ENCODE data around the gene TMEM145. TPM values are rescaled to one million over a fixed set of nuclear protein-coding genes. Genes with fewer than 3 reads are reported as not detected.
A peak's percentile ranks its signal among the peaks of the same experiment; 100 is the strongest.

The TMEM145 gene
- total and polyA plus RNA-seq, 3 experiments from 2014 or later: 0.15 TPM; not detected in 2

- Mint-ChIP-seq H3K4me1 (no peaks in the 10 kb centered on the region), H3K36me3 (peaks cover 0 to 32% (median 2%) of the 10 kb centered on the region in 3 donors), H3K4me3 (no peak overlapping the region), H3K27ac (no peak overlapping the region), H3K27me3 (no peaks in the 10 kb centered on the region), H3K9me3 (no peaks in the 10 kb centered on the region)
- H3K36me3 ChIP-seq (ENCODE audit: insufficient read depth, low read length): no peaks in the 10 kb centered on the region
- H3K27me3 ChIP-seq (ENCODE audit: insufficient read depth, low read length, poor library complexity, severe bottlenecking): no peaks in the 10 kb centered on the region
- H3K4me3 ChIP-seq (ENCODE audit: low read length): no peak overlapping the region
- no peak for DNase-seq
- H3K9me3 ChIP-seq (ENCODE audit: low read length): no peaks in the 10 kb centered on the region
- no peaks in the 10 kb centered on the region for H3K4me1 ChIP-seq (ENCODE audit: insufficient read depth, low read length)
- ChIA-PET CTCF (interaction anchor here (1.0 kb wide), 1 partner anchor 30 kb away, joined by 3 read pairs; no protein-coding TSS in a partner anchor), POLR2A (no interaction called here)
- H3K27ac ChIP-seq (ENCODE audit: low read depth, low read length): no peak overlapping the region
Measured at GRCh38 chr19:42357290-42357689, 44.2 kb downstream of the TMEM145 start.

GRCh38 chr19:42360787-42361544 lies 47.9 kb downstream of the TMEM145 start:
- no peak overlapping the region for H3K27ac Mint-ChIP-seq
- H3K27me3 Mint-ChIP-seq: no peaks in the 10 kb centered on the region
- Histone ChIP-seq H3K4me3 (ENCODE audit: low read length) (no peak overlapping the region), H3K27ac (ENCODE audit: low read depth, low read length) (no peak overlapping the region), H3K27me3 (ENCODE audit: insufficient read depth, low read length, poor library complexity, severe bottlenecking) (no peaks in the 10 kb centered on the region), H3K36me3 (ENCODE audit: insufficient read depth, low read length) (no peaks in the 10 kb centered on the region), H3K4me1 (ENCODE audit: insufficient read depth, low read length) (no peaks in the 10 kb centered on the region), H3K9me3 (ENCODE audit: low read length) (no peaks in the 10 kb centered on the region)
- ChIA-PET POLR2A (no interaction called here), CTCF (no interaction called here)
- no peaks in the 10 kb centered on the region for H3K4me1 Mint-ChIP-seq
- peaks cover 4 to 34% (median 5%) of the 10 kb centered on the region in 3 donors for H3K36me3 Mint-ChIP-seq
- H3K9me3 Mint-ChIP-seq: no peaks in the 10 kb centered on the region
- H3K4me3 Mint-ChIP-seq: no peak overlapping the region
- no peak for DNase-seq

DNA sequence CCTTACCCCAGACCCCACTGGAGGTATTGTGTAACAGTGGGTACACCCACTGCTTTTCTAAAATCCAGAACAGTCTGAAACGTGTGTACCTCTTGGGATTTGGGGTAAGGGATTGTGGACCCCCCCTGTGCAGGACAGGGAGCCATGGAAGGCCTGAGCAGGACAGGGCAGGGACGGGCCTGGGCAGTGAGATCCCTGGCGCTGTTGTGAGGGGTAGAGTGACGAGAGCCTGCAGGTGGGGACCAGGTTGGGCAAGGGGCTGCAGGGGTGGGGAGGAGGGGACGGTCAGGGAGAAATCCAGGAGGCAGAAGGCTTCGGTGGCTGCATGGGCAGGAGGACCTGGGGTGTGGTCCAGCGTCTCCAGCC lies 48.4 kb downstream of the TMEM145 start:
- Mint-ChIP-seq H3K36me3 (peaks cover 4 to 31% (median 5%) of the 10 kb centered on the region in 3 donors), H3K27me3 (no peaks in the 10 kb centered on the region), H3K9me3 (no peaks in the 10 kb centered on the region), H3K4me3 (no peak overlapping the region), H3K27ac (no peak overlapping the region), H3K4me1 (no peaks in the 10 kb centered on the region)
- ChIA-PET CTCF (no interaction called here), POLR2A (no interaction called here)
- no peak overlapping the region for H3K27ac ChIP-seq (ENCODE audit: low read depth, low read length)
- H3K4me1 ChIP-seq (ENCODE audit: insufficient read depth, low read length): no peaks in the 10 kb centered on the region
- no peaks in the 10 kb centered on the region for H3K9me3 ChIP-seq (ENCODE audit: low read length)
- H3K27me3 ChIP-seq (ENCODE audit: insufficient read depth, low read length, poor library complexity, severe bottlenecking): no peaks in the 10 kb centered on the region
- no peak for DNase-seq
- H3K4me3 ChIP-seq (ENCODE audit: low read length): no peak overlapping the region
- no peaks in the 10 kb centered on the region for H3K36me3 ChIP-seq (ENCODE audit: insufficient read depth, low read length)

GRCh38 chr19:42362342-42362741 lies 49.2 kb downstream of the TMEM145 start:
- H3K9me3 ChIP-seq (ENCODE audit: low read length): no peaks in the 10 kb centered on the region
- Mint-ChIP-seq H3K9me3 (no peaks in the 10 kb centered on the region), H3K4me3 (no peak overlapping the region), H3K27ac (peak overlapping the region in 1 of 8 donors; percentile 22), H3K4me1 (no peaks in the 10 kb centered on the region), H3K36me3 (peaks cover 4 to 31% (median 5%) of the 10 kb centered on the region in 3 donors), H3K27me3 (no peaks in the 10 kb centered on the region)
- H3K36me3 ChIP-seq (ENCODE audit: insufficient read depth, low read length): no peaks in the 10 kb centered on the region
- H3K4me1 ChIP-seq (ENCODE audit: insufficient read depth, low read length): no peaks in the 10 kb centered on the region
- no peak overlapping the region for H3K27ac ChIP-seq (ENCODE audit: low read depth, low read length)
- no peaks in the 10 kb centered on the region for H3K27me3 ChIP-seq (ENCODE audit: insufficient read depth, low read length, poor library complexity, severe bottlenecking)
- no peak for DNase-seq
- H3K4me3 ChIP-seq (ENCODE audit: low read length): no peak overlapping the region
- CTCF ChIA-PET: no interaction called here
- POLR2A ChIA-PET: no interaction called here

GRCh38 chr19:42362891-42363440 lies 49.9 kb downstream of the TMEM145 start:
- ChIA-PET POLR2A (no interaction called here), CTCF (no interaction called here)
- Histone ChIP-seq H3K27ac (ENCODE audit: low read depth, low read length) (no peak overlapping the region), H3K36me3 (ENCODE audit: insufficient read depth, low read length) (no peaks in the 10 kb centered on the region), H3K4me1 (ENCODE audit: insufficient read depth, low read length) (no peaks in the 10 kb centered on the region), H3K4me3 (ENCODE audit: low read length) (no peak overlapping the region), H3K27me3 (ENCODE audit: insufficient read depth, low read length, poor library complexity, severe bottlenecking) (no peaks in the 10 kb centered on the region), H3K9me3 (ENCODE audit: low read length) (no peaks in the 10 kb centered on the region)
- H3K4me1 Mint-ChIP-seq: no peaks in the 10 kb centered on the region
- DNase-seq: no peak
- H3K27ac Mint-ChIP-seq: no peak overlapping the region
- H3K27me3 Mint-ChIP-seq: no peaks in the 10 kb centered on the region
- no peak overlapping the region for H3K4me3 Mint-ChIP-seq
- H3K9me3 Mint-ChIP-seq: no peaks in the 10 kb centered on the region
- H3K36me3 Mint-ChIP-seq: peaks cover 4 to 28% (median 8%) of the 10 kb centered on the region in 3 donors

GRCh38 chr19:42363614-42364346 lies 50.7 kb downstream of the TMEM145 start:
- Histone ChIP-seq H3K9me3 (ENCODE audit: low read length) (no peaks in the 10 kb centered on the region), H3K27ac (ENCODE audit: low read depth, low read length) (no peak overlapping the region), H3K4me1 (ENCODE audit: insufficient read depth, low read length) (no peaks in the 10 kb centered on the region), H3K4me3 (ENCODE audit: low read length) (no peak overlapping the region), H3K27me3 (ENCODE audit: insufficient read depth, low read length, poor library complexity, severe bottlenecking) (no peaks in the 10 kb centered on the region), H3K36me3 (ENCODE audit: insufficient read depth, low read length) (no peaks in the 10 kb centered on the region)
- CTCF ChIA-PET: no interaction called here
- H3K4me1 Mint-ChIP-seq: no peaks in the 10 kb centered on the region
- DNase-seq: no peak
- H3K27ac Mint-ChIP-seq: peak overlapping the region in 1 of 8 donors; percentile 57
- no peaks in the 10 kb centered on the region for H3K9me3 Mint-ChIP-seq
- H3K4me3 Mint-ChIP-seq: no peak overlapping the region
- peaks cover 4 to 27% (median 8%) of the 10 kb centered on the region in 3 donors for H3K36me3 Mint-ChIP-seq
- no peaks in the 10 kb centered on the region for H3K27me3 Mint-ChIP-seq
- POLR2A ChIA-PET: no interaction called here

DNA sequence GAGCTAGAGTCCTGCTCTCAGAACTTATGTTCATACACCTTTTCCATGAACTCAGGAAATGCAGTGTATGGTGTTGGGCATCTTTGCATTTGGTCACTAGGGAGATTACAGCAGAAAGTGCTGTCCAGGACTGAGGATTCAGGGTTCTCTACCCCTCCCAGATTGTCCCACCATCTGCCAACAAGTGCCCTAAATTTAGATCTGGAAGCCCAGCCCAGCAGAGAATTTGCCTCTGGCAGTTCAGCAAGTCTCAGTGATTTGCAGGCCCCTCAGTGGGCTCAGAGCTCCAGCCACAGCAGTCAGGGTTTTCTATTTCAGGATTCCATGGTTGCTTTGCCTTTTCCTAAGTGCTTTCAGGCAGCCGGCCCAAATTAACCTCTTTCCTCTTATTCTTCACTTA lies 53.6 kb downstream of the TMEM145 start:
- Mint-ChIP-seq H3K9me3 (no peaks in the 10 kb centered on the region), H3K36me3 (peaks cover 4 to 17% (median 8%) of the 10 kb centered on the region in 3 donors), H3K4me3 (no peak overlapping the region), H3K4me1 (no peaks in the 10 kb centered on the region), H3K27ac (no peak overlapping the region), H3K27me3 (no peaks in the 10 kb centered on the region)
- CTCF ChIA-PET: no interaction called here
- Histone ChIP-seq H3K27me3 (ENCODE audit: insufficient read depth, low read length, poor library complexity, severe bottlenecking) (no peaks in the 10 kb centered on the region), H3K9me3 (ENCODE audit: low read length) (no peaks in the 10 kb centered on the region), H3K4me3 (ENCODE audit: low read length) (no peak overlapping the region), H3K4me1 (ENCODE audit: insufficient read depth, low read length) (no peaks in the 10 kb centered on the region), H3K36me3 (ENCODE audit: insufficient read depth, low read length) (no peaks in the 10 kb centered on the region), H3K27ac (ENCODE audit: low read depth, low read length) (no peak overlapping the region)
- DNase-seq: no peak
- POLR2A ChIA-PET: no interaction called here

- Histone ChIP-seq H3K27ac (ENCODE audit: low read depth, low read length) (no peak overlapping the region), H3K9me3 (ENCODE audit: low read length) (no peaks in the 10 kb centered on the region), H3K4me3 (ENCODE audit: low read length) (no peak overlapping the region), H3K4me1 (ENCODE audit: insufficient read depth, low read length) (no peaks in the 10 kb centered on the region), H3K36me3 (ENCODE audit: insufficient read depth, low read length) (no peaks in the 10 kb centered on the region), H3K27me3 (ENCODE audit: insufficient read depth, low read length, poor library complexity, severe bottlenecking) (no peaks in the 10 kb centered on the region)
- H3K27me3 Mint-ChIP-seq: no peaks in the 10 kb centered on the region
- no peaks in the 10 kb centered on the region for H3K4me1 Mint-ChIP-seq
- POLR2A ChIA-PET: no interaction called here
- no peaks in the 10 kb centered on the region for H3K9me3 Mint-ChIP-seq
- no peak overlapping the region for H3K4me3 Mint-ChIP-seq
- H3K27ac Mint-ChIP-seq: no peak overlapping the region
- CTCF ChIA-PET: no interaction called here
- peaks cover 4 to 18% (median 10%) of the 10 kb centered on the region in 3 donors for H3K36me3 Mint-ChIP-seq
- DNase-seq: no peak
Measured at GRCh38 chr19:42367929-42368328, 54.8 kb downstream of the TMEM145 start.
